IMR-90 (cell line): ENCODE data around the gene HERC4.

Source experiments
- CEBPB ChIP-seq: IDR thresholded peaks from 2 replicates; pipeline ENCODE4 v1.6.1; 2012; ENCODE audit warnings: low read depth, low read length, improper control_type of control experiment
- CHD1 ChIP-seq: IDR thresholded peaks from 2 replicates; pipeline ENCODE4 v1.6.1; 2012; ENCODE audit warnings: low read depth, low read length, improper control_type of control experiment
- CTCF ChIP-seq: conservative IDR thresholded peaks from 2 replicates; pipeline ENCODE4 v1.5.1; 2012; ENCODE audit warnings: mild to moderate bottlenecking, low read depth, low read length, improper control_type of control experiment
- ELK1 ChIP-seq: fragments of 150-350 bp; IDR thresholded peaks from 2 replicates; pipeline ENCODE4 v1.6.1; 2016; ENCODE audit warnings: low read depth, mild to moderate bottlenecking, low read length, moderate library complexity, borderline replicate concordance
- MAFK ChIP-seq: IDR thresholded peaks from 2 replicates; pipeline ENCODE4 v1.6.1; 2012; ENCODE audit warnings: low read depth, low read length, improper control_type of control experiment
- MXI1 ChIP-seq: IDR thresholded peaks from 2 replicates; pipeline ENCODE4 v1.6.1; 2012; ENCODE audit warnings: low read depth, mild to moderate bottlenecking, low read length, moderate library complexity, borderline replicate concordance
- POLR2A ChIP-seq: IDR thresholded peaks from 2 replicates; pipeline ENCODE4 v1.6.1; 2012; ENCODE audit warnings: mild to moderate bottlenecking, low read depth, low read length
- RCOR1 ChIP-seq: IDR thresholded peaks from 2 replicates; pipeline ENCODE4 v1.6.1; 2012; ENCODE audit warnings: mild to moderate bottlenecking, low read length, improper control_type of control experiment; ENCODE audit not compliant: insufficient replicate concordance
- RFX5 ChIP-seq: IDR thresholded peaks from 2 replicates; pipeline ENCODE4 v1.8.0; 2012; ENCODE audit warnings: low read depth, mild to moderate bottlenecking, low read length, moderate library complexity
- USF2 ChIP-seq: fragments of 150-350 bp; IDR thresholded peaks from 2 replicates; pipeline ENCODE4 v1.6.1; 2017; ENCODE audit warnings: mild to moderate bottlenecking, antibody characterized with exemption, low read length, low read depth

DNA sequence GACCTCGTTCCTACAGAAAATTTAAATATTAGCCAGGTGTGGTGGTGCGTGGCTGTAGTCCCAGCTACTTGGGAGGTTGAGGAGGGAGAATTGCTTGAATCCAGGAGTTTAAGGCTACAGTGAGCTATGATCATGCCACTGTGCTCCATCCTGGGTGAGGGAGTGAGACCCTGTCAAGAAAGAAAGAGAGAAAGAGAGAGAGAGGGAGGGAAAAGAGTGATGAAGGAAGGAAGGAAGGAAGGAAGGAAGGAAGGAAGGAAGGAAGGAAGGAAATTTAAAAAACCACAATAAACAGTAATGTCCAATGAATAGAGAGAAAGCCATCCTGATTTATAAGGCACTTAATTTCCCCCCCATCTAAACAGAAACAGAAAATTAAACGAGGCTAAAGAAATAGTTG, 43.6 kb upstream of the HERC4 start:
- TF ChIP-seq CTCF (no peak), USF2 (no peak), POLR2A (no peak), RCOR1 (no peak), ELK1 (no peak), RFX5 (no peak), CHD1 (no peak), MXI1 (no peak), CEBPB (no peak), MAFK (no peak)
